ENCODE results near the gene ARHGEF33.

Gene ARHGEF33

GRCh38 chr2:39020383-39020782 lies 130.7 kb downstream of the ARHGEF33 start:
- Histone ChIP-seq H3K27me3 (ENCODE audit: insufficient read depth, low read depth, severe bottlenecking) (no peaks in the 10 kb centered on the region), H3K9me3 (ENCODE audit: severe bottlenecking) (no peaks in the 10 kb centered on the region), H3K36me3 (no peaks in the 10 kb centered on the region), H3K4me3 (ENCODE audit: low read depth, low read length) (no peak overlapping the region), H3K27ac (no peak overlapping the region)
- no peak for TF ChIP-seq CTCF (IDR thresholded peaks at IDR 0.05; ENCODE audit: low read depth, low read length)
- DNase-seq = no peak

GRCh38 chr2:39022642-39023235 lies 133.1 kb downstream of the ARHGEF33 start:
- Histone ChIP-seq H3K27ac (no peak overlapping the region), H3K4me3 (ENCODE audit: low read depth, low read length) (no peak overlapping the region), H3K27me3 (ENCODE audit: insufficient read depth, low read depth, severe bottlenecking) (no peaks in the 10 kb centered on the region), H3K9me3 (ENCODE audit: severe bottlenecking) (no peaks in the 10 kb centered on the region), H3K36me3 (no peaks in the 10 kb centered on the region)
- no peak for DNase-seq
- no peak for TF ChIP-seq CTCF (IDR thresholded peaks at IDR 0.05; ENCODE audit: low read depth, low read length)

- TF ChIP-seq CTCF (IDR thresholded peaks at IDR 0.05; ENCODE audit: low read depth, low read length) = no peak
- Histone ChIP-seq H3K9me3 (ENCODE audit: severe bottlenecking) (no peaks in the 10 kb centered on the region), H3K4me3 (ENCODE audit: low read depth, low read length) (no peak overlapping the region), H3K27ac (no peak overlapping the region), H3K36me3 (no peaks in the 10 kb centered on the region), H3K27me3 (ENCODE audit: insufficient read depth, low read depth, severe bottlenecking) (no peaks in the 10 kb centered on the region)
- DNase-seq = no peak
These were observed 134.0 kb downstream of the ARHGEF33 start for GRCh38 chr2:39023649-39024048.

GRCh38 chr2:39024833-39025232 lies 135.2 kb downstream of the ARHGEF33 start:
- no peak overlapping the region for H3K4me3 ChIP-seq (ENCODE audit: low read depth, low read length)
- no peak for TF ChIP-seq CTCF (IDR thresholded peaks at IDR 0.05; ENCODE audit: low read depth, low read length)
- no peaks in the 10 kb centered on the region for H3K27me3 ChIP-seq (ENCODE audit: insufficient read depth, low read depth, severe bottlenecking)
- H3K9me3 ChIP-seq (ENCODE audit: severe bottlenecking) = no peaks in the 10 kb centered on the region
- no peak overlapping the region for H3K27ac ChIP-seq
- DNase-seq = no peak
- no peaks in the 10 kb centered on the region for H3K36me3 ChIP-seq

Measured in WERI-Rb-1 (cell line).